SK-N-MC (cell line): ENCODE results near the gene CEBPE.

Experiments used
- EZH2 ChIP-seq: fragments of 200-600 bp; sonication (generic); IDR thresholded peaks from one replicate; pipeline ENCODE4 v1.6.1; 2017; ENCODE audit warnings: antibody characterized with exemption
- POLR2AphosphoS5 ChIP-seq: IDR thresholded peaks from 2 replicates; pipeline ENCODE4 v1.6.1; 2012; ENCODE audit warnings: mild to moderate bottlenecking, low read depth, low read length, borderline replicate concordance

GRCh38 chr14:23164250-23164649 is 45.2 kb upstream of the CEBPE start:
- no peak for TF ChIP-seq EZH2
- no peak for TF ChIP-seq POLR2AphosphoS5
